Measurements from ENCODE around the gene RASSF7.

Gene RASSF7

GRCh38 chr11:553988-554340, 6.8 kb upstream of the RASSF7 start:
- no peaks in the 10 kb centered on the region for H3K36me3 Mint-ChIP-seq (ENCODE audit: low read depth)
- H3K27me3 Mint-ChIP-seq: peaks cover 9% of the 10 kb centered on the region
- DNase-seq (no peak), ATAC-seq (no peak)
- H3K4me3 Mint-ChIP-seq: no peak overlapping the region
- H3K9me3 Mint-ChIP-seq: no peaks in the 10 kb centered on the region
- peaks cover 1% of the 10 kb centered on the region for H3K4me1 Mint-ChIP-seq
- no peak overlapping the region for H3K27ac Mint-ChIP-seq

- H3K4me1 Mint-ChIP-seq: peaks cover 1% of the 10 kb centered on the region
- DNase-seq (peak; percentile 79), ATAC-seq (peak; percentile 61)
- no peaks in the 10 kb centered on the region for H3K36me3 Mint-ChIP-seq (ENCODE audit: low read depth)
- H3K27ac Mint-ChIP-seq: no peak overlapping the region
- H3K27me3 Mint-ChIP-seq: peaks cover 9% of the 10 kb centered on the region
- no peak overlapping the region for H3K4me3 Mint-ChIP-seq
- no peaks in the 10 kb centered on the region for H3K9me3 Mint-ChIP-seq
These were observed 6.1 kb upstream of the RASSF7 start for GRCh38 chr11:554428-555226.

GRCh38 chr11:555227-555779, 5.5 kb upstream of the RASSF7 start:
- no peaks in the 10 kb centered on the region for H3K9me3 Mint-ChIP-seq
- no peak overlapping the region for H3K27ac Mint-ChIP-seq
- ATAC-seq: no peak
- H3K4me3 Mint-ChIP-seq: no peak overlapping the region
- H3K4me1 Mint-ChIP-seq: peaks cover 6% of the 10 kb centered on the region
- no peak for DNase-seq
- H3K36me3 Mint-ChIP-seq (ENCODE audit: low read depth): no peaks in the 10 kb centered on the region
- H3K27me3 Mint-ChIP-seq: peaks cover 9% of the 10 kb centered on the region

GRCh38 chr11:555780-556661, 4.7 kb upstream of the RASSF7 start:
- ATAC-seq: no peak
- H3K4me3 Mint-ChIP-seq: no peak overlapping the region
- no peak for DNase-seq
- no peak overlapping the region for H3K27ac Mint-ChIP-seq
- peaks cover 6% of the 10 kb centered on the region for H3K4me1 Mint-ChIP-seq
- H3K27me3 Mint-ChIP-seq: peaks cover 9% of the 10 kb centered on the region
- no peaks in the 10 kb centered on the region for H3K36me3 Mint-ChIP-seq (ENCODE audit: low read depth)
- no peaks in the 10 kb centered on the region for H3K9me3 Mint-ChIP-seq

- H3K4me3 Mint-ChIP-seq: no peak overlapping the region
- H3K4me1 Mint-ChIP-seq: peaks cover 11% of the 10 kb centered on the region
- ATAC-seq (no peak), DNase-seq (no peak)
- H3K27me3 Mint-ChIP-seq: peaks cover 9% of the 10 kb centered on the region
- H3K9me3 Mint-ChIP-seq: no peaks in the 10 kb centered on the region
- no peak overlapping the region for H3K27ac Mint-ChIP-seq
- H3K36me3 Mint-ChIP-seq (ENCODE audit: low read depth): no peaks in the 10 kb centered on the region
These were observed 4.0 kb upstream of the RASSF7 start for GRCh38 chr11:556662-557256.

- DNase-seq (no peak), ATAC-seq (no peak)
- Mint-ChIP-seq H3K4me3 (no peak overlapping the region), H3K27me3 (peaks cover 9% of the 10 kb centered on the region), H3K36me3 (ENCODE audit: low read depth) (no peaks in the 10 kb centered on the region), H3K27ac (no peak overlapping the region), H3K9me3 (no peaks in the 10 kb centered on the region), H3K4me1 (peaks cover 11% of the 10 kb centered on the region)
These were observed 3.2 kb upstream of the RASSF7 start for GRCh38 chr11:557328-558132.

GRCh38 chr11:558503-558902, 2.3 kb upstream of the RASSF7 start:
- Mint-ChIP-seq H3K27me3 (peaks cover 9% of the 10 kb centered on the region), H3K4me1 (peaks cover 11% of the 10 kb centered on the region), H3K4me3 (no peak overlapping the region), H3K27ac (no peak overlapping the region), H3K9me3 (no peaks in the 10 kb centered on the region), H3K36me3 (ENCODE audit: low read depth) (no peaks in the 10 kb centered on the region)
- no peak for ATAC-seq
- no peak for DNase-seq

GRCh38 chr11:559020-559620, 1.6 kb upstream of the RASSF7 start:
- DNase-seq (no peak), ATAC-seq (no peak)
- H3K9me3 Mint-ChIP-seq: no peaks in the 10 kb centered on the region
- peaks cover 9% of the 10 kb centered on the region for H3K27me3 Mint-ChIP-seq
- H3K36me3 Mint-ChIP-seq (ENCODE audit: low read depth): no peaks in the 10 kb centered on the region
- H3K4me1 Mint-ChIP-seq: peaks cover 11% of the 10 kb centered on the region
- no peak overlapping the region for H3K27ac Mint-ChIP-seq
- H3K4me3 Mint-ChIP-seq: no peak overlapping the region

- peaks cover 11% of the 10 kb centered on the region for H3K4me1 Mint-ChIP-seq
- H3K27ac Mint-ChIP-seq: no peak overlapping the region
- ATAC-seq (no peak), DNase-seq (no peak)
- H3K4me3 Mint-ChIP-seq: peak overlapping the region; percentile 50
- H3K27me3 Mint-ChIP-seq: peaks cover 9% of the 10 kb centered on the region
- no peaks in the 10 kb centered on the region for H3K9me3 Mint-ChIP-seq
- no peaks in the 10 kb centered on the region for H3K36me3 Mint-ChIP-seq (ENCODE audit: low read depth)
These were observed 962 bp upstream of the RASSF7 start for GRCh38 chr11:559712-560304.

- Mint-ChIP-seq H3K9me3 (no peaks in the 10 kb centered on the region), H3K4me3 (peak overlapping the region; percentile 82), H3K27me3 (peaks cover 8% of the 10 kb centered on the region), H3K27ac (no peak overlapping the region), H3K36me3 (ENCODE audit: low read depth) (no peaks in the 10 kb centered on the region), H3K4me1 (peaks cover 11% of the 10 kb centered on the region)
- ATAC-seq: no peak
- DNase-seq: no peak
These were observed 606 bp downstream of the RASSF7 start for GRCh38 chr11:561148-562003.

GRCh38 chr11:562046-562645, 1.4 kb downstream of the RASSF7 start:
- Mint-ChIP-seq H3K27me3 (peaks cover 3% of the 10 kb centered on the region), H3K4me1 (peaks cover 10% of the 10 kb centered on the region), H3K36me3 (ENCODE audit: low read depth) (no peaks in the 10 kb centered on the region), H3K27ac (no peak overlapping the region), H3K4me3 (no peak overlapping the region), H3K9me3 (no peaks in the 10 kb centered on the region)
- ATAC-seq: no peak
- no peak for DNase-seq

- Mint-ChIP-seq H3K4me3 (no peak overlapping the region), H3K4me1 (peaks cover 13% of the 10 kb centered on the region), H3K27me3 (no peaks in the 10 kb centered on the region), H3K36me3 (ENCODE audit: low read depth) (no peaks in the 10 kb centered on the region), H3K27ac (no peak overlapping the region), H3K9me3 (no peaks in the 10 kb centered on the region)
- no peak for ATAC-seq
- DNase-seq: no peak
These were observed 2.5 kb downstream of the RASSF7 start for GRCh38 chr11:563066-563811.
